Stimulated activated CD4-positive, alpha-beta T cell treated with anti-CD3 and anti-CD28 coated beads, Interleukin-12 subunit alpha, Interleukin-12 subunit beta, amount 100 ng/mL, for 4 hours (primary cell): ENCODE measurements around the gene SLFN12L.

ENCODE experiments used
- DNase-seq: peaks from one replicate; pipeline ENCODE4 v3.0.0-alpha.2; 2020

Gene SLFN12L

GRCh38 chr17:35428229-35428628, 109.2 kb downstream of the SLFN12L start:
- no peak for DNase-seq

DNA sequence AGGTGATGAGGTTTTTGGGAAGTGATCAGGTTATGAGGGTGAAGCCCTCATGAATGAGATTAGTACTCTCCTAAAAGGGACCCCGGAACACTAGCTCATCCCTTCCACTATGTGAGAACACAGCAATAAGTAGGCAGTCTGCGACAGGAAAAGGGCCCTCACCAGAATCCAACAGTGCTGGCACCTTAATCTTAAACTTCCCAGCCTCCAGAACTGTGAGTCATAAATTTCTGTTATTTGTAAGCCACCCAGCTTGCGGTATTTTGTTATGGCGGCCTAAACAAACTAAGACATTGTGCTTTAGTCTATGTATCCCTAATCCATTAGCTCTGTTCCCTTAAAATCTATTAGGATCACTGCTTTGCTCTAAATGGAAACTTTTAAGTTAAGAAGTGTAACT, 113.7 kb downstream of the SLFN12L start:
- DNase-seq: no peak
